Smooth muscle cell (in vitro differentiated cells): ENCODE results near the gene RAP1A. TPM values are rescaled to one million over a fixed set of nuclear protein-coding genes. Genes with fewer than 3 reads are reported as not detected.
"Not testable (repeated sequence)": the region's sequence is repeated elsewhere in the genome, so short reads cannot be mapped to it uniquely, and the experiment has no call there.

ENCODE experiments used
- DNase-seq: peaks from one replicate; lab custom pipeline; 2025; ENCODE audit not compliant: unreplicated experiment; lab: John Stamatoyannopoulos, UW
- H2AFZ ChIP-seq: fragments of 200-600 bp; sonication (generic); 2 replicates; pipeline ENCODE4 v1.6.0; 2016; ENCODE audit warnings: antibody characterized with exemption, low read depth, mild to moderate bottlenecking
- H3F3A ChIP-seq: fragments of 200-600 bp; sonication (generic); 2 replicates; pipeline ENCODE4 v1.6.0; 2017; ENCODE audit warnings: antibody characterized with exemption, low read depth
- H3K27ac ChIP-seq: fragments of 200-600 bp; sonication (generic); 2 replicates; pipeline ENCODE4 v1.5.1; 2016; ENCODE audit warnings: low read depth, mild to moderate bottlenecking
- H3K27me3 ChIP-seq: fragments of 200-600 bp; sonication (generic); 2 replicates; pipeline ENCODE4 v1.6.1; 2016; ENCODE audit warnings: low read depth, mild to moderate bottlenecking
- H3K36me3 ChIP-seq: fragments of 200-600 bp; sonication (generic); 2 replicates; pipeline ENCODE4 v1.5.1; 2016; ENCODE audit warnings: low read depth
- H3K4me1 ChIP-seq: fragments of 200-600 bp; sonication (generic); 2 replicates; pipeline ENCODE4 v1.5.1; 2016; ENCODE audit warnings: low read depth
- H3K4me2 ChIP-seq: fragments of 200-600 bp; sonication (generic); 2 replicates; pipeline ENCODE4 v1.6.0; 2016; ENCODE audit warnings: mild to moderate bottlenecking
- H3K4me3 ChIP-seq: fragments of 200-600 bp; sonication (generic); 2 replicates; pipeline ENCODE4 v1.5.1; 2016; ENCODE audit warnings: mild to moderate bottlenecking
- H3K79me2 ChIP-seq: fragments of 200-600 bp; sonication (generic); 2 replicates; pipeline ENCODE4 v1.6.0; 2016; ENCODE audit warnings: low read depth, mild to moderate bottlenecking
- H3K9ac ChIP-seq: fragments of 200-600 bp; sonication (generic); 2 replicates; pipeline ENCODE4 v1.6.0; 2016; ENCODE audit warnings: low read depth
- H3K9me3 ChIP-seq: fragments of 200-600 bp; sonication (generic); replicated peaks from 2 replicates; pipeline ENCODE4 v1.5.1; 2016; ENCODE audit warnings: low read depth
- H4K20me1 ChIP-seq: fragments of 200-600 bp; sonication (generic); 2 replicates; pipeline ENCODE4 v1.6.0; 2016; ENCODE audit warnings: low read depth
- WGBS: methylation state at CpG from one replicate; pipeline ENCODE4 v1.1.7; 2016; ENCODE audit warnings: low lambda C conversion rate; 5-methylcytosine and 5-hydroxymethylcytosine counted together
- polyA plus RNA-seq: library from polyadenylated mRNA; unstranded; fragments of >200 nt; fragmentation: Nextera tagmentation; extraction: Ambion mirVana; gene quantifications from 2 replicates; pipeline ENCODE4 v1.2.1, GENCODE V29; 2016
- total RNA-seq: library from RNA; depleted of rRNA; stranded (reverse); fragments of >200 nt; gene quantifications from 2 replicates; pipeline ENCODE4 v1.2.3, GENCODE V29; 2014
- TF ChIP-seq, protein P1 (sequence below): fragments of 200-600 bp; sonication (generic); IDR thresholded peaks from 2 replicates; pipeline ENCODE4 v1.5.1; 2017; ENCODE audit warnings: borderline replicate concordance, mild to moderate bottlenecking, antibody characterized with exemption; ENCODE audit not compliant: insufficient read depth, poor library complexity, severe bottlenecking

Gene RAP1A
- total and polyA plus RNA-seq, 2 experiments from 2014 or later, result 36.8 to 64.9 TPM

DNA sequence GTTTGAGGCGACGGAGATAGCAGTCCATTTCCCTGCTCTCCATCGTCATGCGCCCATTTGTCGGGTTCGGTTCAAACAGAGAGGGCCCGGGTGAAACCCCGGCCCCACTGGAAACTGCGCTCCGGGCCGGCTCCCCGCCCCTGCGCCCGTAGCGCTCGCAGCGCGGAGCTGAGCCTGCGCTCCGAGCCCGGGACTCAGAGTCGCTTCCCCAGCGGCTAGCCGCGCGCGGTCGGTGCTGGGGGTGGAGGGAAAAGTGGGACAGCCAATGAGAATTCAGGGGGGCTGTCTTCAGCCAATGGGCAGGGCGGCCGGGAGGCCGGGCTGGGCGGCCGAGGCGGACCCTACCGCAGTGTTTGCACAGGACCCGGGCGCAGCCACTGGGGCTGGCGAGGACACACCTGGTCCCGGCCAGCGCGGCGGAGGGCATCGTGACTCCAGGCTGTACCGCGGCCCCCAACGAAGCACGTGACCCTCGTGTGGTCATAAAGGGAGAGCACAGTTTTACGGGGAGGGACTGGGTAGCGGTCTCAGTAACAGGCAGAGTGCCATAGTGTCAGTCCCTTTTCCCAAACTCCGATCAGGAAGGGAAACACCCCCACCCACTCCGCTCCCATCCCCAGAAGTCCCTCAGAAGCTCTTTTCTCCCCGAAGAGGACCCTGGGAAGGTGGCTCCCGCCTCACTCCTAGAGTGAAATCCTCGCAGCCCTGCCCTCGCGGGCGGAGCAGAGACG is 119.8 kb downstream of the RAP1A start, which contains the start of gene INKA2:
INKA2 (minus strand) TSS at position 202 of the 731 bp plus-strand sequence; CDS start at position 49, 153 bp downstream.
- Histone ChIP-seq H2AFZ (peak within 1 kb of the TSS; percentile 71), H3K9ac (peak within 1 kb of the TSS; percentile 16), H3K27ac (peak within 1 kb of the TSS; percentile 36), H3K4me3 (peak within 1 kb of the TSS; percentile 53), H3K36me3 (no peaks in the 10 kb centered on the region), H3K9me3 (no peaks in the 10 kb centered on the region), H3K4me1 (peaks cover 26% of the 10 kb centered on the region), H3K4me2 (peak within 1 kb of the TSS; percentile 85), H3K27me3 (peaks cover 13% of the 10 kb centered on the region), H4K20me1 (peaks cover 6% of the 10 kb centered on the region), H3K79me2 (no peaks in the 10 kb centered on the region), H3F3A (peaks cover 9% of the 10 kb centered on the region)
- peak; percentile 77 for DNase-seq
- TF ChIP-seq, protein P1, sequence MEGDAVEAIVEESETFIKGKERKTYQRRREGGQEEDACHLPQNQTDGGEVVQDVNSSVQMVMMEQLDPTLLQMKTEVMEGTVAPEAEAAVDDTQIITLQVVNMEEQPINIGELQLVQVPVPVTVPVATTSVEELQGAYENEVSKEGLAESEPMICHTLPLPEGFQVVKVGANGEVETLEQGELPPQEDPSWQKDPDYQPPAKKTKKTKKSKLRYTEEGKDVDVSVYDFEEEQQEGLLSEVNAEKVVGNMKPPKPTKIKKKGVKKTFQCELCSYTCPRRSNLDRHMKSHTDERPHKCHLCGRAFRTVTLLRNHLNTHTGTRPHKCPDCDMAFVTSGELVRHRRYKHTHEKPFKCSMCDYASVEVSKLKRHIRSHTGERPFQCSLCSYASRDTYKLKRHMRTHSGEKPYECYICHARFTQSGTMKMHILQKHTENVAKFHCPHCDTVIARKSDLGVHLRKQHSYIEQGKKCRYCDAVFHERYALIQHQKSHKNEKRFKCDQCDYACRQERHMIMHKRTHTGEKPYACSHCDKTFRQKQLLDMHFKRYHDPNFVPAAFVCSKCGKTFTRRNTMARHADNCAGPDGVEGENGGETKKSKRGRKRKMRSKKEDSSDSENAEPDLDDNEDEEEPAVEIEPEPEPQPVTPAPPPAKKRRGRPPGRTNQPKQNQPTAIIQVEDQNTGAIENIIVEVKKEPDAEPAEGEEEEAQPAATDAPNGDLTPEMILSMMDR, result no peak
- WGBS, result under 1% methylated on average over 58 of the region's 59 CpGs

DNA sequence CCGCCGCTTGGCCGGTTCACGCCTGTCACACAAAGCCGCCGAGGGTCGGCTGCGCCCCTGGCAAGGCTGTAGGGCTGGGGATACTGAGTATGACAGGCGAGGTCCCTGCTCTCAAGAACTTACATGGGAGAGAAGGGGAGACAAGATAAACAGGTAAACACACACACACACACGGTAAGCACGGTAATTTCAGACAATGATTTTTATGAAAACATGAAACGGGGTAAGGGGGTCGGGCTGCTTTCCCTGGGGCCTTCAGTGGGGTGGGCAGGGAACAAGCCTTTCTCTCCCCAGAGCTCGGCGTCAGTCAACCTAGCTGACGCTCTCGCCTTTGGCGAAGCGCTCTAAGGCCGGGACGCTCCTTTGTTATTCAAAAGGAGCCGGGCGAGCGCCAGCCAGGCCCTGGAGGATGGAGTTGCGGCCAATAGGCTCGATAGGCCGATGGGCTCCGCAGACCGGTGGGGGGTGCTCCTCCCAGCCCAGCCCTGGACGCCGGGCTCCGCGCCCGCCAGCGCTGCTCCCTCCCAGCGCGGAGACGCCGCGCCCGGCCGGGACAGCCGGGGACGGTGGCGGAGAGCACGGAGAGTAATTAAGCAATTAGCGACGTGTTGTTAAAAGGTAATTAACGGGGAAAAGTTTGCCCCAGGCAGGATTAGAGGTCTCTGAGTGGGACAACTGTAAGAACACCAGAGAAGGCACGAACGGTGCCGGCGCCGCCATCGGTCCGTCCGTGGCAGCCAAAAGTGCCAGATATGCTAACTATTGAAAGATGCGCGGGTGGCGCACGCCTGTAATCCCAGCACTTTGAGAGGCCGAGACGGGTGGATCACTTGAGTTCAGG is 120.6 kb downstream of the RAP1A start:
- Histone ChIP-seq H3K4me1 (peaks cover 26% of the 10 kb centered on the region), H3K27ac (peak overlapping the region; percentile 36), H3K79me2 (no peaks in the 10 kb centered on the region), H3K9me3 (no peaks in the 10 kb centered on the region), H3K36me3 (no peaks in the 10 kb centered on the region), H3K4me3 (peak overlapping the region; percentile 53), H3K4me2 (peak overlapping the region; percentile 85), H3K27me3 (peaks cover 13% of the 10 kb centered on the region), H3K9ac (peak overlapping the region; percentile 16), H2AFZ (peak overlapping the region; percentile 71), H3F3A (peaks cover 9% of the 10 kb centered on the region), H4K20me1 (peaks cover 6% of the 10 kb centered on the region)
- WGBS, result 2% methylated on average over 63 of the region's 63 CpGs
- TF ChIP-seq, protein P1, result no peak
- peak; percentile 44 for DNase-seq

DNA sequence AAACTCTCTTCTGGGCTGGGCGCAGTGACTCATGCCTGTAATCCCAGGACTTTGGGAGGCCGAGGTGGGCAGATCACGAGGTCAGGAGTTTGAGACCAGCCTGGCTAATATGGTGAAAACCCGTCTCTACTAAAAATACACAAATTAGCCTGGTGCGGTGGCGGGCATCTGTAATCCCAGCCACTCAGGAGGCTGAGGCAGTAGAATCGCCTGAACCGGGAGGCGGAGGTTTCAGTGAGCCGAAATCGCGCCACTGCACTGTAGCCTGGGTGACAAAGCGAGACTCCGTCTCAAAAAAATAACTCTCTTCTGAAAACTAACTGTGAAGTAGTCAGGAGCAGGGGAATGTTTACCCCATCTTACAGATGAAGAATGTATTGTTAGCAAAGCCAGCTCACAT is 122.7 kb downstream of the RAP1A start:
- H2AFZ ChIP-seq, H3F3A ChIP-seq, H4K20me1 ChIP-seq, H3K9me3 ChIP-seq, H3K4me3 ChIP-seq, H3K9ac ChIP-seq, H3K4me2 ChIP-seq, DNase-seq, H3K27ac ChIP-seq, H3K79me2 ChIP-seq, H3K36me3 ChIP-seq: not testable (repeated sequence)
- peaks cover 13% of the 10 kb centered on the region for H3K4me1 ChIP-seq
- peaks cover 13% of the 10 kb centered on the region for H3K27me3 ChIP-seq
- WGBS, result 91% methylated on average over 14 of the region's 14 CpGs

DNA sequence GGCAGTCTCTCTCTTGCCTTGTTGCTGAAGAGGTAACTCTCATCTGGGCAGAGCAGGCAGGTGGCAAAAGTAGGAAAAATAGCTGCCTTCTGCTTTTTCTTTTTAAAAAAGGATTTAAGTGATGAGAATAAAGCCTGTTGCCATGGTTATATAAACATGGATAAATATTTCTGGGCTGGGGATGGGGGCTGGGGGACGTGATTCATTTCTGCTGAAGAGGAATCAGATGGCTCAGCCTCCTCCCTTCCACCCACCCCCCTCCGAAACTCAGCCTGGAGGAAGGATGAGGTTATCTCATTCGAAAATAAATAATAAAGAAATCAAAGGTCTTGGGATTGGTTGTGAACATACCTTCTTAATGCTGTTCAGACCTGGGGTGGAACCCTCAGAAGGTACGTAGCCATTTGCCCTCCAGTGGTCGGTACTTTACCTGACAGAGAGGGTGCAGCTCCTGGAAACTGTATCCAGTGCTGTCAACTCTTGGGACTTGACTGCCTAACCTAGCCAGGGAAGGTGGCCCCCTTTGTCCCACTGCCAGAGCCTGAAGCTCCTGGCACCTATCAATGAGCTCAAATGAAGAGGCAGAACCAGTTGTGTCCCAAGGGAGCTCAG is 123.5 kb downstream of the RAP1A start:
- no peaks in the 10 kb centered on the region for H3K79me2 ChIP-seq
- H2AFZ ChIP-seq, result no peak overlapping the region
- no peak overlapping the region for H3K4me2 ChIP-seq
- peaks cover 1% of the 10 kb centered on the region for H3F3A ChIP-seq
- peaks cover 13% of the 10 kb centered on the region for H3K27me3 ChIP-seq
- H3K9ac ChIP-seq, result no peak overlapping the region
- H3K27ac ChIP-seq, result no peak overlapping the region
- WGBS, result 83% methylated on average over 5 of the region's 5 CpGs
- peaks cover 6% of the 10 kb centered on the region for H3K4me1 ChIP-seq
- H3K9me3 ChIP-seq, result no peaks in the 10 kb centered on the region
- H3K4me3 ChIP-seq, result no peak overlapping the region
- H4K20me1 ChIP-seq, result no peaks in the 10 kb centered on the region
- no peaks in the 10 kb centered on the region for H3K36me3 ChIP-seq
- TF ChIP-seq, protein P1, result no peak
- DNase-seq, result no peak
